Aorta (tissue), 5 donors: Measurements from ENCODE around the gene FERMT1. TPM values are rescaled to one million over a fixed set of nuclear protein-coding genes. Genes with fewer than 3 reads are reported as not detected.

Experiments used
- ATAC-seq: fragments of 200-7000 bp; cut with Tn5 transposase; one replicate; pipeline ENCODE4 v1.9.1; 2022; ENCODE audit warnings: moderate library complexity; ENCODE audit not compliant: low FRiP score
- DNase-seq, 2 donors: peaks; one replicate each; pipeline ENCODE4 v3.0.0-alpha.2; 2020
- H3K27ac ChIP-seq, 2 donors: one replicate each; pipeline ENCODE4 v1.5.1; 2013; ENCODE audit warnings: low read length in 2 of 2, mild to moderate bottlenecking in 2 of 2, moderate library complexity in 2 of 2, control low read depth in 1 of 2, inconsistent platforms in 1 of 2, low read depth in 1 of 2
- H3K27me3 ChIP-seq, 2 donors: one replicate each; pipeline ENCODE4 v1.6.1; 2013; ENCODE audit warnings: control low read depth in 1 of 2, low read length in 1 of 2, mild to moderate bottlenecking in 1 of 2, moderate library complexity in 1 of 2; ENCODE audit not compliant: insufficient read depth in 2 of 2, control insufficient read depth in 1 of 2
- H3K36me3 ChIP-seq, 2 donors: one replicate each; pipeline ENCODE4 v1.6.1; 2013; ENCODE audit warnings: control low read depth in 1 of 2, low read length in 1 of 2, mild to moderate bottlenecking in 1 of 2; ENCODE audit not compliant: insufficient read depth in 2 of 2, control insufficient read depth in 1 of 2
- H3K4me1 ChIP-seq, 2 donors: one replicate each; pipeline ENCODE4 v1.6.1; 2013; ENCODE audit warnings: low read length in 2 of 2, control low read depth in 1 of 2, mild to moderate bottlenecking in 1 of 2, moderate library complexity in 1 of 2; ENCODE audit not compliant: insufficient read depth in 2 of 2, control insufficient read depth in 1 of 2
- H3K4me3 ChIP-seq, 2 donors: one replicate each; pipeline ENCODE4 v1.5.1; 2013; ENCODE audit warnings: low read length in 2 of 2, control low read depth in 1 of 2, mild to moderate bottlenecking in 1 of 2
- H3K9me3 ChIP-seq: one replicate; pipeline ENCODE4 v1.6.1; 2013; ENCODE audit warnings: mild to moderate bottlenecking, low read length; ENCODE audit not compliant: control insufficient read depth
- WGBS, 2 donors: extraction: QIAGEN DNeasy Blood & Tissue Kit; methylation state at CpG; one replicate each; pipeline ENCODE4 v1.1.7; 2013; 5-methylcytosine and 5-hydroxymethylcytosine counted together
- intact Hi-C, 2 donors: fragments of 100-400 bp; cut with DNase I; formaldehyde crosslinking; loops; one replicate each; pipeline versions ENCODE4 v1.14.2 to v1.15.0; 2022
- polyA plus RNA-seq, 2 donors: library from polyadenylated mRNA; stranded (reverse); fragments of 200-250 nt; gene quantifications; one replicate each; pipeline ENCODE4 v1.2.3, GENCODE V29; 2013
- total RNA-seq, 2 donors: library from RNA; stranded (reverse); fragmentation: NEBNext Ultra II Directional; extraction: Animal tissue kit (Norgen Biotek cat#: 25700); gene quantifications; one replicate each; pipeline ENCODE4 v1.2.1, GENCODE V29; 2021
- donor health status: healthy with polysubstance abuse.
- donor health status: Bipolar disorder and iron deficiency.
- donor health status: DM: no; HTN: no; CAD: no.
- donor health status: DM: no; HTN: no; CAD: no.
- donor health status: DM: yes; HTN: yes; CAD: no.

FERMT1 gene
- total and polyA plus RNA-seq, 4 donors: 0.03 to 1.5 (median 0.76) TPM

DNA sequence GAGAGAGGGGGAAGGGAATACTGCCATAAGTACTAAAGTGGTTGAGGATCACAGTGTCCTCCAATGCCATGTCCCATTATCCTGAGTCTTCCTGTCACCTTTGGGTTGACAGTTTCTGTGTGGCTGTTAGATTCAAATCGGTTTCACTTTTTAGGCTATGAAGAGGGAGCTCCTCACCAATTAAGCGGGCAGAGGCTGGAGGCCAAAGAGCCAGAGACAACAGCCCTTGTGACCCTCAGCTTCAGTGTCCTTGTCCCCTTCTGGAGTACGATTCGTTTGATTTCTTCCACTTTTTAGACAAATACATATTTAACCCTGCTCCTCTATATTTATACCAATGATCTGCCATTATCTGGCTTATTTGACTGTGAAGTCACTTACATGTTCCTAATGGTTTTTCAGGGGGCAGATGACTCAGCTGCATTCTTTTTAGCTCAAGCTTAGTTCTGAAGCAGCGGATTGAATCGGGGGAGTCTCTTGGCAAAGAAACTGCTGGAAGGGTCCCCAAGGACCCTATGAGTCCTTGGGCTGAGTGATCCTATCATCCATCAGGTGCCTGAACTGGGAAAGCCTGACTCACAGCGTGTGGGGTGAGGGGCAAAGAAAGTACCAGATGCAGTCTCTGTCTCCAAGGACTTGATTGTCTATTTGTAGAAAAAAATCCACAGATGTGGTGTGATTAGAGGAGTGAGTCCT, 18.2 kb downstream of the FERMT1 start:
- ATAC-seq (no peak), DNase-seq (no peak)
- Histone ChIP-seq H3K9me3 (no peaks in the 10 kb centered on the region), H3K4me3 (no peak overlapping the region), H3K36me3 (no peaks in the 10 kb centered on the region), H3K27ac (no peak overlapping the region), H3K27me3 (no peaks in the 10 kb centered on the region), H3K4me1 (no peaks in the 10 kb centered on the region)
- intact Hi-C loops: no loop called here
- WGBS, 2 donors: 61% methylated on average over 7 of the region's 7 CpGs

DNA sequence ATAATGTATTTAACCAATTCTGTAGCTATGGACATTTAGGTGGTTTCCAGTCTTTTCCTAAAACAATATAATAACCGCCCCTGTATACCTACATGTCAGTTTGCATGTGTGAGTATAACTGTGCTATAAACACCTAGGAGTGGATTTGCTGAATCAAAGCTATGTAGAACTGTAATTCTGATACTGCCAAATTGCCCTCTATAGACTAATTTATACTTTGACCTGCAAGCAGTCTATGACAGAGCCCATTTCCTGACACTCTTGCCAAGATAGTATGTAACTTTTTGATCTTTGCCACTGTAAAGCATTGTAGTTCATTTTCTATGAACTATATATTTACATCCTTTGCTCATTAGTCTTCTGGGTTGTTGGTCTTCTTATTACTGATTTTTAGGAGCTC, 19.5 kb downstream of the FERMT1 start:
- no peaks in the 10 kb centered on the region for H3K4me1 ChIP-seq
- no peaks in the 10 kb centered on the region for H3K9me3 ChIP-seq
- no peak overlapping the region for H3K4me3 ChIP-seq
- no peak overlapping the region for H3K27ac ChIP-seq
- intact Hi-C loops: no loop called here
- 86 to 89% methylated on average over 1 of the region's 1 CpG for WGBS, 2 donors
- H3K36me3 ChIP-seq: no peaks in the 10 kb centered on the region
- H3K27me3 ChIP-seq: no peaks in the 10 kb centered on the region
- ATAC-seq: no peak
- DNase-seq: no peak

DNA sequence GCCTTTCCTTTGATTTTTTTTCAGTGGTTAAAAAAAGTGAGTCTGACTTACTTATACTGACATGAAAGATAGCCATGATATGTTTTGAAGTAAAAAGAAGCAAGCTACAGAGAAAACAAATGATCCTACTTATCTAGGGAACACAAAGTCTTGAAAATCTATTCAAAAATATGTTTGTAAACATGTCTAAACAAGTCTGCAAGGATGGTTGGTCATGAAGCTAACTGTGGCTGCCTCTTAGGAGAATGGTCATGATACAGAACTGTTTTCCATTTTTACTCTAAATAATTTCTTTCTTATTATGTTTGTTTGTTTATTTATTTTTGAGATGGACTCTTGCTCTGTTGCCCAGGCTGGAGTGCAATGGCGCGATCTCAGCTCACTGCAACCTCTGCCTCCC, 21.5 kb downstream of the FERMT1 start:
- no peak for ATAC-seq
- Histone ChIP-seq H3K36me3 (no peaks in the 10 kb centered on the region), H3K4me1 (no peaks in the 10 kb centered on the region), H3K9me3 (no peaks in the 10 kb centered on the region), H3K27ac (no peak overlapping the region), H3K4me3 (no peak overlapping the region), H3K27me3 (no peaks in the 10 kb centered on the region)
- no peak for DNase-seq
- intact Hi-C loops: no loop called here
- 89 to 92% methylated on average over 2 of the region's 2 CpGs for WGBS, 2 donors

DNA sequence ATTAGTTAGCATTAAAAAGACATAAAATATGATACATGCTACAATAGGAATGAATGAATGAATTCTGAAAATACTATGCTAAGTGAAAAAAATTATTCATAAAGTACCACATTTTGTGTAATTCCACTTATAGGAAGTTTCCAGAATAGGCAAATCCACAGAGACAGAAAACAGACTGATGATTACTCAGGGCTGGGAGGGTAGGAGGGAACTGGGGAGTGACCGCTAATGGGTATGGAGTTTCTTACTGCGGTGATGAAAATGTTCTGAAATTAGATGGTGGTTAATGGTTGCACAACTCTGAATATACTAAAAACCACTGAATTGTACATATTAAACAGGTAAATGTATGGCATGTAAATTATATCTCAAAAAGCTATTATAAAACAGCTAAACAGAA, 22.6 kb downstream of the FERMT1 start:
- no peak for ATAC-seq
- intact Hi-C loops: no loop called here
- WGBS, 2 donors: 73 to 96% methylated on average over 2 of the region's 2 CpGs

DNA sequence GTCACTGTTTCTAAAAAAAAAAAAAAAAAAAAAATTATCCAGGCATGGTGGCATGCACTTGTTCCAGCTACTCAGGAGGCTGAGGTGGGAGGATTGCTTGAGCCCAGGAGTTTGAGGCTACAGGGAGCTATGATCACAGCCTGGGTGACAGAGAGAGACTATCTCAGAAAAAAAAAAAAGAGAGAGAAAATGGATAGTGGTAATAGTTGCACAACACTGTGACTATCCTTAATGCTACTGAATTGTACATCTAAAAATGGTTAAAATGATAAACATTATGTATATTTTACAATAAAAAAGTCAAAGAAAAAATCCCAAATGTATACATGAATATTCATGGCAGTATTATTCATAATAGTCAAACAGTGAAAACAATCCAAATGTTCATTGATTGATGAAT, 23.0 kb downstream of the FERMT1 start:
- no peaks in the 10 kb centered on the region for H3K4me1 ChIP-seq
- no peaks in the 10 kb centered on the region for H3K9me3 ChIP-seq
- intact Hi-C loops: no loop called here
- no peak overlapping the region for H3K27ac ChIP-seq
- no peaks in the 10 kb centered on the region for H3K36me3 ChIP-seq
- ATAC-seq (no peak), DNase-seq (no peak)
- H3K27me3 ChIP-seq: no peaks in the 10 kb centered on the region
- no peak overlapping the region for H3K4me3 ChIP-seq

More for the DNA sequence above, 22.6 kb downstream of the FERMT1 start:
- H3K4me3 ChIP-seq: no peak overlapping the region
- H3K27me3 ChIP-seq: no peaks in the 10 kb centered on the region
- no peaks in the 10 kb centered on the region for H3K36me3 ChIP-seq
- no peaks in the 10 kb centered on the region for H3K4me1 ChIP-seq
- DNase-seq: no peak
- no peaks in the 10 kb centered on the region for H3K9me3 ChIP-seq
- no peak overlapping the region for H3K27ac ChIP-seq

DNA sequence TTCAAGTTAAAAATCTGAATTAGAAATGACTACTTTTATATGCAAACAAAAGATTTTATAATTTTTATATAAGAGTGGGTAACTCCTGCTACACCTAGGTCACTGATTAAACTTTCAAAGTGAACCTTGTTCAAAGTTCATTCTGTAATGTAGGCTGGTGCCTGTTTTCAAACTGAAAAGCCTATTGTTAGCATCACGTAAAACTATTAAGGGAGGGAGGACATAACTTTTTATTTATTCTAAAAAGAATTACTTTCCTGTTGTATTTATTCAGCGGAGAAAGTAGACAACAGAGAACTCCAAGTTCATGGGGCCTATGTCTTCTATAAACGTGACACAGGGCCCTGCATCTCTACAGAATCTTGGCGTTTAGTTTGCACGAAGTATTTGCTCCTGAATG, 27.4 kb downstream of the FERMT1 start:
- 72 to 78% methylated on average over 5 of the region's 5 CpGs for WGBS, 2 donors

DNA sequence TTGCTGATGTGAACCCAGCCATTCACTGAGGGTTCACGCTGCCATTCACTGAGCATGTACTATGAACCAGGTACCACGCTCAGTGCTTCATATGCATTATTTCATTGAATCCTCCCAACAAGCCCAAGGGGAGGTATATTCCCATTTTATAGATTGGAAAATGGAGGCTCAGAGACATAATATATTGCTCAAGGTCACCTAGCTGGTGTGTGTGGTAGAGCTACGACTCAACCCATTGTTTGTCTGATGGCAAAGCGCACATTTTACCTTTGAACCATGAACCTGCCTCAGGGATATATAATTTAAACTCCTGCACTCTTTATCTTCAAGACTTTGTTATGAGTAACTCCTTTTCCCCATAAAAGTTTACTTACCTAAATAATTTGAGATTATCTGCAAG, 28.3 kb downstream of the FERMT1 start:
- DNase-seq (no peak), ATAC-seq (no peak)
- H3K27ac ChIP-seq: no peak overlapping the region
- no peaks in the 10 kb centered on the region for H3K36me3 ChIP-seq
- 91 to 94% methylated on average over 4 of the region's 4 CpGs for WGBS, 2 donors
- H3K27me3 ChIP-seq: no peaks in the 10 kb centered on the region
- no peaks in the 10 kb centered on the region for H3K4me1 ChIP-seq
- H3K4me3 ChIP-seq: no peak overlapping the region
- no peaks in the 10 kb centered on the region for H3K9me3 ChIP-seq
- intact Hi-C loops: no loop called here

More for the DNA sequence above, 27.4 kb downstream of the FERMT1 start:
- no peak for ATAC-seq
- Histone ChIP-seq H3K4me3 (no peak overlapping the region), H3K27ac (no peak overlapping the region), H3K27me3 (no peaks in the 10 kb centered on the region), H3K36me3 (no peaks in the 10 kb centered on the region), H3K4me1 (no peaks in the 10 kb centered on the region), H3K9me3 (no peaks in the 10 kb centered on the region)
- intact Hi-C loops: no loop called here
- no peak for DNase-seq

DNA sequence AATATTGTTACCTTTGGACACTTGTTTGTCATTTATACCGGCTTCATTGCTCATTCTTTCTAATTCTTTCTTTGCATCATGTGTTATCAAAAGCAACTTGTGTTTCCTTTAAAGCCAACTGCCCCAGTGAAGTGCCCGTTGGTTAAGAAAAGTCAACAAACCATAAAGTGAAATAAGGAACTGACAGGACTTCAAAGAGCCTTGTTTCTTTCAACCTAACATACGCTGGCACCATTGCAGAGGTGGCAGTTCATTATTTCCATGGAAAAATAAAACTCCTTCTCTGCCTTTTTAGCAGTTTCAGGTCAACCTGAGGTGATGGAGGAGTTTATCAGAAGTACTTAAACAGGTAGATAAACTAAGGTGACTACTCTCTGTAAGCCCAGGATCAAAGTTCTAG, 28.8 kb downstream of the FERMT1 start:
- DNase-seq (no peak), ATAC-seq (no peak)
- no peak overlapping the region for H3K4me3 ChIP-seq
- no peaks in the 10 kb centered on the region for H3K9me3 ChIP-seq
- 53 to 60% methylated on average over 3 of the region's 3 CpGs for WGBS, 2 donors
- no peaks in the 10 kb centered on the region for H3K4me1 ChIP-seq
- H3K27me3 ChIP-seq: no peaks in the 10 kb centered on the region
- intact Hi-C loops: no loop called here
- H3K36me3 ChIP-seq: no peaks in the 10 kb centered on the region
- no peak overlapping the region for H3K27ac ChIP-seq

DNA sequence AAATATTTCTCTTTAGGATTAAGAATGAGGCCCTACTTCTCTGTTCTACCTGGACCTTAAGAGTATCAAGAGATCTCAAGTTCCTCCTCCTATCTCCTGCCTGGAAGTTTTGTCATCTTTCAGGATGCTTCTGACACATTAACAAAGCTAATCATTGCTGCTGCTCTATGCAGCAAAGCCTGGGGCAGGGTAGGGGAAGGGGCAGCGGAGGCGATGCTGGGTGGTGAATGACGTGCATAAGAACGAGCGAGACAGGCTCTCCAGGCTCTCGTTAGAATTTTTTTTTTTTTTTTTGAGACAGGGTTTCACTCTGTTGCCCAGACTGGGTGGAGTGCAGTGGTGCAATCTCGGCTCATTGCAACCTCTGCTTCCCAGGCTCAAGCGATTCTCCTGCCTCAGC, 31.2 kb downstream of the FERMT1 start:
- no peaks in the 10 kb centered on the region for H3K4me1 ChIP-seq
- H3K4me3 ChIP-seq: no peak overlapping the region
- no peak for DNase-seq
- H3K36me3 ChIP-seq: no peaks in the 10 kb centered on the region
- 76 to 77% methylated on average over 8 of the region's 8 CpGs for WGBS, 2 donors
- no peak overlapping the region for H3K27ac ChIP-seq
- H3K9me3 ChIP-seq: no peaks in the 10 kb centered on the region
- no peak for ATAC-seq
- intact Hi-C loops: no loop called here
- no peaks in the 10 kb centered on the region for H3K27me3 ChIP-seq
